ENCODE results near the gene ARHGAP42. TPM values are rescaled to one million over a fixed set of nuclear protein-coding genes. Genes with fewer than 3 reads are reported as not detected.

Gene ARHGAP42
- total and polyA plus RNA-seq, 2 of the 13 experiments (the other 11 are each of a cell fraction or from before 2014, with no cell fraction given): 2.5 to 4.3 TPM

DNA sequence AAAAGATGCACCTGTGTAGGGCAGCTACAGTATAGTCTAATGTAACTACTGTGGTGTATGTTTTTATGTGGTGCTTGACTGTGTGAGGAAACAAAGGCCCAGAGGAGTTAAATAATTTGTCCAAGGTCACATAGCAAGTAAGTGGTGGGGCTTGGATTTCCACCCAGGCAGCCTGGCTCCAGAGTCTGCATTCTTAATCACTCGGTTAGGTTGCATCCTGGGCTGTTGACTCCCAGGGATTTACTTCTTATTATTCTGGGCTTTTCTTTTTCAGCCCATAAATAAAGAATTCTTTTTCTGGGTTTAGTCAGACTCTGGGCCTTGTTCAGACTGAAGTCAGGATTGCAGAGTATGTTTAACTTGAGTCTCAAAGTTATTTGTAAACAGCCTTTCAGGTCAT, 82.1 kb downstream of the ARHGAP42 start:
- no peaks in the 10 kb centered on the region for H4K20me1 ChIP-seq (ENCODE audit: insufficient read depth, low read length)
- H3K79me2 ChIP-seq (ENCODE audit: insufficient read depth, low read length): no peaks in the 10 kb centered on the region
- ChIA-PET POLR2A (no interaction called here), CTCF (ENCODE audit: low intra/inter-chr PET ratio, low total read pairs) (no interaction called here)
- intact Hi-C loops (cut with micrococcal nuclease; ENCODE audit: unreplicated experiment): no loop called here
- no peak for FAIRE-seq
- TF ChIP-seq SNAI1 (CRISPR knock-in tag; IDR thresholded peaks at IDR 0.05; ENCODE audit: borderline replicate concordance) (no peak), RXRA (CRISPR knock-in tag; IDR thresholded peaks at IDR 0.05) (no peak), FLYWCH1 (CRISPR knock-in tag; IDR thresholded peaks at IDR 0.05) (no peak), ZNF33B (CRISPR knock-in tag; IDR thresholded peaks at IDR 0.05) (no peak), RFX3 (CRISPR knock-in tag; IDR thresholded peaks at IDR 0.05) (no peak)
- in situ Hi-C loops (cut with HindIII; ENCODE audit: extremely low pct_ligation_motif_present, low pct_unique_long_range_greater_than_20kb): no loop called here
- no peak overlapping the region for H3K4me2 ChIP-seq (ENCODE audit: low read depth, low read length)
- H3K9ac ChIP-seq (ENCODE audit: insufficient read depth, low read depth, low read length): no peak overlapping the region
- H3K27ac ChIP-seq (ENCODE audit: extremely low read length, insufficient read depth, low read length): no peak overlapping the region
- no peak overlapping the region for H3K4me3 ChIP-seq (replicated peaks in 1 of 3; ENCODE audit: insufficient read depth in 1 of 3, low read depth in 2 of 3, low read length in 3 of 3)
- 44% methylated on average over 1 of the region's 1 CpG for WGBS (ENCODE audit: low lambda C conversion rate)
- H3K36me3 ChIP-seq (replicated peaks in 1 of 2; ENCODE audit: control insufficient read depth in 1 of 2, insufficient read depth in 2 of 2, low read length in 2 of 2): no peaks in the 10 kb centered on the region
- ATAC-seq: no peak
- H3K27me3 ChIP-seq (ENCODE audit: control insufficient read depth in 1 of 2, insufficient read depth in 2 of 2, low read length in 2 of 2): no peaks in the 10 kb centered on the region
- DNase-seq (ENCODE audit: low spot score): no peak
- H3K9me3 ChIP-seq (ENCODE audit: low read length): no peaks in the 10 kb centered on the region
- H2AFZ ChIP-seq (ENCODE audit: low read length): no peak overlapping the region
- H3K4me1 ChIP-seq (ENCODE audit: insufficient read depth, low read length): no peaks in the 10 kb centered on the region; the same call in 1 of the 2 replicates
- no TSS peak for BruUV-seq (replicated peaks)

DNA sequence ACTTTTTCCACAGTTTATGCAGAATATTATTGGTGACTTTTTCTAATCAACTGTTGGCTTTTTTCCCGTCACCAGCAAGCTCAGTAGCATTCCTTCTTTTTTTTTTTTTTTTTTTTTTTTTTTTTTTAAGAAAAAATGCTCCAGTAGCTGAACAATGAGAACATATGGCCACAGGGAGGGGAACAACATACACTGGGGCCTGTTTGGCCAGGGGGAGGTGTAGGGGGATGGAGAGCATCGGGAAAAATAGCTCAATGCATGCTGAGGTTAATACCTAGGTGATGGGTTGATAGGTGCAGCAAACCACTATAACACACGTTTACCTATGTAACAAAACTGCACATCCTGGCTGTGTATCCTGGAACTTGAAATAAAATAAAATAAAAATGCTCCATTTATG, 82.5 kb downstream of the ARHGAP42 start:
- Histone ChIP-seq H3K4me3 (replicated peaks in 1 of 3; ENCODE audit: insufficient read depth in 1 of 3, low read depth in 2 of 3, low read length in 3 of 3) (no peak overlapping the region), H4K20me1 (ENCODE audit: insufficient read depth, low read length) (no peaks in the 10 kb centered on the region), H3K27me3 (ENCODE audit: control insufficient read depth in 1 of 2, insufficient read depth in 2 of 2, low read length in 2 of 2) (no peaks in the 10 kb centered on the region), H3K4me1 (ENCODE audit: insufficient read depth, low read length) (peaks cover 3% of the 10 kb centered on the region), H3K9ac (ENCODE audit: insufficient read depth, low read depth, low read length) (no peak overlapping the region), H3K9me3 (ENCODE audit: low read length) (no peaks in the 10 kb centered on the region), H3K36me3 (replicated peaks in 1 of 2; ENCODE audit: control insufficient read depth in 1 of 2, insufficient read depth in 2 of 2, low read length in 2 of 2) (no peaks in the 10 kb centered on the region), H3K79me2 (ENCODE audit: insufficient read depth, low read length) (no peaks in the 10 kb centered on the region), H3K4me2 (ENCODE audit: low read depth, low read length) (no peak overlapping the region), H3K27ac (ENCODE audit: extremely low read length, insufficient read depth, low read length) (no peak overlapping the region), H2AFZ (ENCODE audit: low read length) (no peak overlapping the region)
- ATAC-seq: no peak
- intact Hi-C loops (cut with micrococcal nuclease; ENCODE audit: unreplicated experiment): loop anchor here (10.0 kb wide), 1 partner anchor 85 kb away; the partner anchor contains the start of gene ARHGAP42
- in situ Hi-C loops (cut with HindIII; ENCODE audit: extremely low pct_ligation_motif_present, low pct_unique_long_range_greater_than_20kb): no loop called here
- 58% methylated on average over 3 of the region's 3 CpGs for WGBS (ENCODE audit: low lambda C conversion rate)
- DNase-seq (ENCODE audit: low spot score): no peak
- no TSS peak for BruUV-seq (replicated peaks)
- TF ChIP-seq ZFP36L1 (CRISPR knock-in tag; IDR thresholded peaks at IDR 0.05) (no peak), CEBPG (CRISPR knock-in tag; IDR thresholded peaks at IDR 0.05) (no peak), HDAC6 (IDR thresholded peaks at IDR 0.05; ENCODE audit: low read depth, low read length) (no peak), ZNF24 (IDR thresholded peaks at IDR 0.05) (no peak), TOE1 (CRISPR knock-in tag; IDR thresholded peaks at IDR 0.05) (no peak), RARG (CRISPR knock-in tag; IDR thresholded peaks at IDR 0.05; ENCODE audit: low read depth) (no peak)
- ChIA-PET POLR2A (no interaction called here), CTCF (ENCODE audit: low intra/inter-chr PET ratio, low total read pairs) (no interaction called here)
- FAIRE-seq: no peak

All from HepG2 (cell line).